ENCODE data around the gene TSPAN4.

Gene TSPAN4

DNA sequence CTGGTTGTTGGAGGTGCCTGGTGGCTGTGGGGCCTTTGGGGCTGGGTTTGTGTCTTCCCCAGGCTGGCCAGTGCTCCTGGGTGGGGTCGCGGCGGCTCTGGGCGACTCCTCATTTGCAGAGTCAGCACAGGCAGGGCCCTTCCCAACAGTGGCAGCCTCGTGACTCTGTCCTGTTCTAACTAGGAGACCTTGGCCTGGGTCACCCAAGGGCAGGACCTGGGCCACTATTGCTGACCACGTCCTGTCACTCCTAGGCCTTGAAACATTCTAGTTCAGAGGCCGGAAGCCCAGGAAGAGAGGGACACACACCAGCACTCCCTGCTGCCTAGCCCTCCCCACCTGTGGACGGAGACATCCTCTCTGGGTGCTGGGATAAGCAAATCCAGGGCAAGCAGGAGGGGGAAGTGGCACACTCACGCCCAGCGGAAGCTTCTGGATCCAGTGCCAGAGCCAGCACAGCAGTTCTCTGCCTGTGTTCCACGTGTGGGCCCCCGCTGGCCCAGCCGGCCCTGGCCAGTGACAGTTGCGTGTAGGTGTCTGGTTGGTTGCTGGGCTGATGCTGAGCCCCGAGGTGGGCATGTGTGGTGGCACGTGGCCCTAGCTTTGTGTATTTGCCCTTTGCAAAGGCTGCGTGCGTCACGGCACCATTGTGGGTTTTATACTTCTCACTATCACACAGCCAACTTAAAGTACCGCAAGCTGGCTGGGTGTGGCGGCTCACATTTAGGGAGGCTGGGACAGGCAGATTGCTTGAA, 72.3 kb downstream of the TSPAN4 start:
- in situ Hi-C loops (cut with HindIII; ENCODE audit: low pct_unique_long_range_greater_than_20kb, low sequenced_read_pairs), result no loop called here
- TF ChIP-seq JUND (IDR thresholded peaks at IDR 0.05; ENCODE audit: low read depth), result no peak
- DNase-seq (ENCODE audit: low read depth in 1 of 2, low spot score in 1 of 2), result no peak

Measured in T47D (cell line).